ENCODE measurements around the gene MELTF.
"Not testable (repeated sequence)": the region's sequence is repeated elsewhere in the genome, so short reads cannot be mapped to it uniquely, and the experiment has no call there.

Gene MELTF

GRCh38 chr3:197042539-197042938, 12.9 kb upstream of the MELTF start:
- no peak overlapping the region for H3K4me3 ChIP-seq (ENCODE audit: control insufficient read depth, low read depth, low read length)
- no peak for DNase-seq (ENCODE audit: low read depth)
- TF ChIP-seq CTCF (conservative IDR thresholded peaks at IDR 0.05; ENCODE audit: control insufficient read depth, insufficient read depth, low read depth, low read length), result no peak

- TF ChIP-seq CTCF (conservative IDR thresholded peaks at IDR 0.05; ENCODE audit: control insufficient read depth, insufficient read depth, low read depth, low read length), result no peak
- H3K4me3 ChIP-seq (ENCODE audit: control insufficient read depth, low read depth, low read length), result no peak overlapping the region
- no peak for DNase-seq (ENCODE audit: low read depth)
Measured at GRCh38 chr3:197041875-197042488, 12.4 kb upstream of the MELTF start.

- TF ChIP-seq CTCF (conservative IDR thresholded peaks at IDR 0.05; ENCODE audit: control insufficient read depth, insufficient read depth, low read depth, low read length), result no peak
- no peak for DNase-seq (ENCODE audit: low read depth)
Measured at GRCh38 chr3:197040658-197041057, 11.0 kb upstream of the MELTF start.

GRCh38 chr3:197038679-197039462, 9.3 kb upstream of the MELTF start:
- DNase-seq (ENCODE audit: low read depth), result no peak
- no peak overlapping the region for H3K4me3 ChIP-seq (ENCODE audit: control insufficient read depth, low read depth, low read length)
- TF ChIP-seq CTCF (conservative IDR thresholded peaks at IDR 0.05; ENCODE audit: control insufficient read depth, insufficient read depth, low read depth, low read length), result no peak

More at GRCh38 chr3:197040658-197041057, 11.0 kb upstream of the MELTF start:
- H3K4me3 ChIP-seq (ENCODE audit: control insufficient read depth, low read depth, low read length), result no peak overlapping the region

GRCh38 chr3:197035577-197035976, 6.0 kb upstream of the MELTF start:
- DNase-seq (ENCODE audit: low read depth), result no peak
- H3K4me3 ChIP-seq (ENCODE audit: control insufficient read depth, low read depth, low read length), result no peak overlapping the region
- no peak for TF ChIP-seq CTCF (conservative IDR thresholded peaks at IDR 0.05; ENCODE audit: control insufficient read depth, insufficient read depth, low read depth, low read length)

GRCh38 chr3:197034778-197035177, 5.2 kb upstream of the MELTF start:
- H3K4me3 ChIP-seq (ENCODE audit: control insufficient read depth, low read depth, low read length); DNase-seq (ENCODE audit: low read depth): not testable (repeated sequence)

- H3K4me3 ChIP-seq (ENCODE audit: control insufficient read depth, low read depth, low read length); DNase-seq (ENCODE audit: low read depth): not testable (repeated sequence)
Measured at GRCh38 chr3:197033764-197034163, 4.1 kb upstream of the MELTF start.

All from fibroblast of mammary gland (primary cell).